Measurements from ENCODE around the gene NUFIP1.
"Not testable (repeated sequence)": the region's sequence is repeated elsewhere in the genome, so short reads cannot be mapped to it uniquely, and the experiment has no call there.

The NUFIP1 gene

GRCh38 chr13:44919104-44919804, 70.0 kb downstream of the NUFIP1 start:
- DNase-seq, result no peak

DNA sequence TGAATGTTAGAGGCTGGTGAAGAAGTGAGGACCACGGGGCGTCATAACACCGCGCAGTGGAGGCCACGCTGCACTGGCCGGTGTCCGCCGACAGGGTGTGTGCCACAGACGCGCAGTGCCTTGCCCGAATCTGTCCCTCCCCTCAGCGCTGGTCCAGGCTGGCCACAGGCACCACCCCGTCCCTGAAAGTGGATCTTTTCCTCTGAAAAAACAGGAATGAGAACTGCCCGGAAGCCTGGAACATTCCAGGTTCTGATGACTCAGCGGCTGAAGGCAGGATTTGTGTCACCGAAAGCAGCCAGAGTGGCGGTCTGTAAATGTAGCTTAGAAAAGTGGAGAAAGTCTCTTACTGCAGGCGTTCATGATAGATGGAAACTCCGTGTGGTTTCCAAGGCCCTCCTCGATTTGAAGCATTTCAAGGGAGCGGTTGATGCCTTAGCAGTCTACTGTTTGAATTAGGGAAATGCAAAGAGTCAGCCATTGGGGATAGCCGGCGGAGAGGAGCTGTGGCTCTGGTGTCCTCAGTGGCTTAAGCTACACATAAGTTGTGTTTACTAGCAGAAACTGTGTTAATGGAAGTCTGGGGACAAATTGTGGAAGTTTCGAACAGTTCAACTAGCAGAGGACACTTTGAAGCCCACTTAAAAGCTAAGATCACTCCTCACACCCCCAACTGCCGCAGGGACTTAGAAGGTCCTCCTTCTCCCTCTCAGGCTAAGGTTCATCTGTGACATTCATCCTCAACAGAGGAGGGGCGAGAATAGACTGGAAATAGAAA, 70.8 kb downstream of the NUFIP1 start:
- DNase-seq, result peak; percentile 69

DNA sequence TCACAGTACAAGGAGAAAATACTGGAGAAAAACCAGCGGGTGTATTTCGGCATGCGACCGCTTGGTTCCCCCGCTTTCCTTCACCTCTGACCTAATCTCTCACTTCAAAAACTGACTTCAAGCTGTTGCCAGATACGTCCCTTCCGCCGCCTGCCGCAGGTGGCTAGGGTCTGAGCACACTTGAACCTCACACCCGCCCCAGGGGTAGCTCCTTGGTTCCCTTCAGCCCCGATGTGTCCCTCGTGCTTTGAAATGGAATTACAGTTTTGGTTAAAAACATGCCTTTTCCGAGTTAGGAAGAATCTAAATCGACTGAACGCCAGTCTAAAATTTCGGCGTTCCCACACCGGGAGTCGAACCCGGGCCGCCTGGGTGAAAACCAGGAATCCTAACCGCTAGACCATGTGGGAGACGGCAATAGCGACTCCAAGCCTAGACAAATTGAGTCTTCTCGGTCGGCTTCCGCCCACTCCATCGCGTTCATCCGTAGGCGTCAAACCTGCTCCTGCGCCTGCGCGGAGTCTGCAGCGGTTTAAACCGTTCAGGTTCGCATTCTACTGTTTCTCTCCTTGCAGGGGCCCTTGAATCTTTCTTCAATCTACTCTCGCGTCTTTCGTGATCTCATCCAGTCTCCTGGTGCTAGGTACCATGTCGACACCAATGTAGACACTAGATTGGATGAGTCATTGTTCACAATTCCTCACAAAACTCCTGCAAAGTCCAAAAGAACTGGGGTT, 71.5 kb downstream of the NUFIP1 start:
- peak; percentile 69 for DNase-seq

- DNase-seq, result no peak
Measured at GRCh38 chr13:44912278-44913016, 76.8 kb downstream of the NUFIP1 start.

GRCh38 chr13:44908712-44909111, 80.6 kb downstream of the NUFIP1 start:
- DNase-seq, result no peak

DNA sequence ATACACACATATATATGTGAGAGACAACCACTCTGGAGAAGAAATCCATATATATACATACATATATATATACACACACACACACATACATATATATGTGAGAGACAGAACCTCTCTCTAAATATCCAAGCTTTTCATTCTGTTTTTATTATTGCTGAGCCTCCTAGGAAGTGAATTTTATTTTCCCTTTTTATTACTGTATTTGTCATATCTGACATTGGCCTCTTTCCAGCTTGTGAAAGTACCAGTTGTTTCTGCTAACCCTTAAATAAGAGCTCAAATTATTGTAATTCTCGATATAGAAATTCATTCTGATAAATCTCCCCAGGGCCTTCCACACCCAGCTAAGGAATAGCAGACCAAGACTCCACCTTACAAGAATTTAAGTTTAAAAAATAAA, 81.0 kb downstream of the NUFIP1 start:
- DNase-seq, result no peak

GRCh38 chr13:44906713-44907112, 82.6 kb downstream of the NUFIP1 start:
- DNase-seq, result no peak

- DNase-seq, result no peak
Measured at GRCh38 chr13:44906230-44906629, 83.0 kb downstream of the NUFIP1 start.

- DNase-seq, result no peak
Measured at GRCh38 chr13:44905556-44905955, 83.7 kb downstream of the NUFIP1 start.

DNA sequence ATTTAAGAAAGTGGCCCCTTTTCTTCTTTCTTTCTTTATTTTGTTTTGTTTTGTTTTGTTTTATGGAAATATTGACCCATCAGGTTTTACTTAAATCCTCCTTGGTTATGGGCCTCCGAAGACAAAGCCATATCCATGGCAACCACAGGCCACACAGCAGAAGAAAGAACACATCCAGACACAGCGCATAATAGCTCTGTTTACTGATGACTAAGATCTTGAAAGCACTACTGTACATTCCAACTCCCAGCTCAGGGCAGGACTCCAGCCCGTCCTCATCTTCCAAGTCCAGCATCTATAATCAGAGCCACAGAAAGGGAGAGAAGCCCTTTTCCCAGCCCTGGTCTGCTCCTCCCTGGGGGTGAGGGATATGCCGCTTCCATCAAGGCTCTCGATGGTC, 84.3 kb downstream of the NUFIP1 start:
- DNase-seq, result no peak

DNA sequence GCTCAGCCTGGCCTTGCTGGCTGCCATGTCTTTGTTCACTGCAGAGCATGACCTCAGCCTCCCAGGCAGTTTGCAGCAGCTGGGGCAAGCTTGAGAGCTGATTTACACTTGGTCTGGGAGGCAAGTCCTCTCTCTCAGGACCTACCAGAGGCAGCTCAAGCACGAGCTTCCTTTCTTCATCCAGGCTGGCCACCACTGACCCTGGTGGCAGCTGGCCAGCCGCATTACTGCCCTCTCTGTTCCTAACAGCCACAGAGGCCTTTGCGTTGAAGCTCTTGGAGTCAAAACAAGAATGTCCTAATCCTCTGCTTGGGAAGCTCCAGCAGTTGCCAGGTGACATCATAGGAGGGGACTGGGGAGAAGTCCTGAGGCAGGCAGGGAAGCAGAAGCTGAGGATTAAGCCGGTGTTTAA, 85.7 kb downstream of the NUFIP1 start:
- DNase-seq, result no peak

DNA sequence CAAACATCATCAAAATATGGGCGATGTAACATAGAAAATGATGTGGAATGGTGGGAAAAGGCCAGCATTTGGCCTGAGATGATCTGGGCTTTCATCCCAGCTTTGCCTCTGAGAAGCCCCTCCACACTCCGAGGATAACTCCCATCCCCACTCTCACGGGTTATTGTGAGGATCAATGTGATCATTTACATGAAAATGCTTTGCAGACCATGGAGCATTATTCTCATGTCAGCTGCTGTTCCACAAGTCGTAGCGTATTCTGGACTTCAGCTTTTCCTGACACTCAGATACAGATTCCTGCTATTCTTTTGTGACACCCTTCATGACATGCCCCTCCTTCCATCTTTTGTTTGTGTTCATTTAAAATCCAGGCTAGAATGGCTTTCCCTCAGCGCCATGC, 86.5 kb downstream of the NUFIP1 start:
- DNase-seq, result no peak

GRCh38 chr13:44899967-44900366, 89.3 kb downstream of the NUFIP1 start:
- peak; percentile 25 for DNase-seq

GRCh38 chr13:44898308-44898707, 91.0 kb downstream of the NUFIP1 start:
- DNase-seq, result not testable (repeated sequence)

- no peak for DNase-seq
Measured at GRCh38 chr13:44895953-44896335, 93.3 kb downstream of the NUFIP1 start.

DNA sequence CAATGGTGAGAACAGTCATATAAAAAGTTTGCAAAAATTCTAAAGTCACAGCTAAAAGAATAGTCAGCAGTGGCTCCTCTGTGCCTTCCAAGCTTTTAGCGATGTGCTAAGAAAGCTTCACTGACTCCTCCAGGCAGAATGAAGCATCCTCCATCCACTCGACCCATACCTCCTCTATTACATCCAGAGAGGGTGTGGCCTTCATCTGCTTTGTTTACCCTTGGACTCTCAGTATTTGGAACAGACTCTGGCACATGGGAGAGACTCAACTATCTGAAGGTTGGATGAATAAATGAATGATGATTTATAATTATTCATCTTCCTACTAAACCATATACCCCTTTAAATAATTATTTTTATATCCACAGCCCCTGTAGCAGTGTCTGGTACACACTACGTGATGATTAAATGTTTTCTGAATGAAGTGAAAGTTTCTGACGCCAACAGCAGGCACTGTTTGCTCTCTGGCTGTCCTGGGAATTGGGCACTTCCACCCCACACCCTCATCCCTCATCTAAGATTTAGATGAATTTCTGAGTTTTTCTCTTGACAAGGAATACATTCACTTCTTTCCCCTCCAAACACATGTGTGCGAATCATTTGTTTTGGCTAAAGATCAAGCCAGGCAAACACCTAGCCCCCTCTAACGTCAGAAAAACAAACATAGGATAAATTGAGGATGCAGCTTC, 93.9 kb downstream of the NUFIP1 start:
- DNase-seq, result no peak

GRCh38 chr13:44894001-44894770, 95.1 kb downstream of the NUFIP1 start:
- no peak for DNase-seq

Data from NCI-H1436 treated with DMSO at 0.1 percent for 48 hours (cell line).